PC-3 (cell line): ENCODE results near the gene CYP17A1. TPM values are rescaled to one million over a fixed set of nuclear protein-coding genes. Genes with fewer than 3 reads are reported as not detected.

ENCODE experiments used
- ATAC-seq: fragments of 200-7000 bp; cut with Tn5 transposase; 2 replicates; pipeline ENCODE4 v1.9.1; 2020; ENCODE audit warnings: mild to moderate bottlenecking, moderate library complexity
- BruUV-seq: library from RNA; stranded (reverse); fragments of 400-500 nt; replicated peaks from 2 replicates; lab custom pipeline; 2021; lab: Mats Ljungman, UMichigan
- CTCF ChIA-PET: fragments of 300-600 bp; sonication (Branson Sonifier 250); formaldehyde crosslinking; loops from one replicate; lab custom pipeline; 2022; ENCODE audit warnings: antibody characterized with exemption; lab: Charles Lee
- POLR2A ChIA-PET: fragments of 300-600 bp; sonication (Branson Sonifier 250); formaldehyde crosslinking; loops from one replicate; lab custom pipeline; 2022; ENCODE audit warnings: antibody characterized with exemption; ENCODE audit not compliant: unreplicated experiment; lab: Charles Lee
- DNase-seq: peaks from one replicate; pipeline ENCODE4 v3.0.0-alpha.2; 2015
- H2AFZ ChIP-seq: fragments of 300-600 bp; sonication (generic); 2 replicates; pipeline ENCODE4 v1.6.0; 2016; ENCODE audit warnings: antibody characterized with exemption, low read length
- H3F3A ChIP-seq: fragments of 300-600 bp; sonication (generic); one replicate; pipeline ENCODE4 v1.6.0; 2017; ENCODE audit warnings: antibody characterized with exemption, low read length, control low read depth, mild to moderate bottlenecking; ENCODE audit not compliant: unreplicated experiment
- H3K27ac ChIP-seq: fragments of 300-600 bp; sonication (generic); 2 replicates; pipeline ENCODE4 v1.5.1; 2016; ENCODE audit warnings: mild to moderate bottlenecking, low read length
- H3K27me3 ChIP-seq: fragments of 300-600 bp; sonication (generic); 2 replicates; pipeline ENCODE4 v1.6.1; 2016; ENCODE audit warnings: low read length, mixed read lengths
- H3K36me3 ChIP-seq: fragments of 300-600 bp; sonication (generic); 2 replicates; pipeline ENCODE4 v1.6.1; 2016; ENCODE audit warnings: low read depth, mixed run types, low read length, mixed read lengths
- H3K4me1 ChIP-seq: fragments of 300-600 bp; sonication (generic); 2 replicates; pipeline ENCODE4 v1.5.1; 2016; ENCODE audit warnings: low read length; ENCODE audit not compliant: insufficient read depth
- H3K4me2 ChIP-seq: fragments of 300-600 bp; sonication (generic); 2 replicates; pipeline ENCODE4 v1.6.0; 2016; ENCODE audit warnings: low read length
- H3K4me3 ChIP-seq: fragments of 300-600 bp; sonication (generic); 2 replicates; pipeline ENCODE4 v1.5.1; 2016; ENCODE audit warnings: mild to moderate bottlenecking, low read length, mixed read lengths
- H3K79me2 ChIP-seq: fragments of 300-600 bp; sonication (generic); 2 replicates; pipeline ENCODE4 v1.6.1; 2017; ENCODE audit warnings: low read length, mixed read lengths
- H3K9ac ChIP-seq: fragments of 300-600 bp; sonication (generic); 2 replicates; pipeline ENCODE4 v1.6.0; 2016; ENCODE audit warnings: mild to moderate bottlenecking, low read length
- H3K9me2 ChIP-seq: fragments of 300-600 bp; sonication (generic); replicated peaks from 2 replicates; pipeline ENCODE4 v1.6.1; 2016; ENCODE audit warnings: mixed run types, low read length, mixed read lengths
- H3K9me3 ChIP-seq: fragments of 300-600 bp; sonication (generic); 2 replicates; pipeline ENCODE4 v1.6.1; 2016; ENCODE audit warnings: low read length, mixed read lengths
- H4K20me1 ChIP-seq: fragments of 300-600 bp; sonication (generic); 2 replicates; pipeline ENCODE4 v1.6.1; 2016; ENCODE audit warnings: low read length, mixed read lengths
- EZH2 ChIP-seq: fragments of 300-600 bp; sonication (generic); IDR thresholded peaks from one replicate; pipeline ENCODE4 v1.6.1; 2017; ENCODE audit warnings: antibody characterized with exemption, mild to moderate bottlenecking, low read length; ENCODE audit not compliant: unreplicated experiment
- EZH2phosphoT487 ChIP-seq: fragments of 300-600 bp; sonication (generic); IDR thresholded peaks from 2 replicates; pipeline ENCODE4 v1.6.1; 2018; ENCODE audit warnings: mild to moderate bottlenecking, antibody characterized with exemption, low read length, borderline replicate concordance
- intact Hi-C: fragments of 100-400 bp; cut with micrococcal nuclease; formaldehyde crosslinking; loops from 2 replicates; pipeline ENCODE4 v1.9.0; 2023
- total RNA-seq: library from RNA; depleted of rRNA; stranded (reverse); fragments of >200 nt; gene quantifications from 2 replicates; pipeline ENCODE4 v1.2.3, GENCODE V29; 2014
- TF ChIP-seq, protein P1 (sequence below): fragments of 300-600 bp; sonication (generic); conservative IDR thresholded peaks from 2 replicates; pipeline ENCODE4 v1.5.1; 2017; ENCODE audit warnings: antibody characterized with exemption, low read depth, mild to moderate bottlenecking, low read length

The CYP17A1 gene
- total RNA-seq, 1 experiment from 2014 or later = not detected

DNA sequence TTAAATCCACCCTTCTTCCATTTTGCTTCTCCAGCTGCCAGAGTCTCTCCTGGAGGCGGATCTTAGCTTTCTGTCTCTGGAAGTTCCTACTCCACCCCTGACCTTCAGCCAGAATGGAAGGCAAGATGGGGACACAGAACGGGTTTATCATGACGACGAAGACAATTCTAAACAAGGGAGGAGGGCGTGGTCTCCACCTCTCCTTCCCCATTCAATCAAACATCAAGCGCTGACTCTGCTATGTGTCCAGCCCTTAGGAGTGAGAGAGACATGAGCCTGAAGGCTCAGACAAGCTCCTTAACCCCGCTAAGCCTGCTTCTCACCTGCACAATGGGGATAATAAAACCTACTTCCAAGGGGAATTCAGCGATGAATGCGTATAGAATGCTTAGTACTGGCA, 3.1 kb downstream of the CYP17A1 start:
- Histone ChIP-seq H3F3A (no peaks in the 10 kb centered on the region), H2AFZ (peak overlapping the region; percentile 77), H3K4me1 (peaks cover 5% of the 10 kb centered on the region; the same call in 1 of the 2 replicates), H3K9me2 (no peaks in the 10 kb centered on the region), H4K20me1 (no peaks in the 10 kb centered on the region), H3K9ac (no peak overlapping the region), H3K9me3 (no peaks in the 10 kb centered on the region), H3K79me2 (no peaks in the 10 kb centered on the region), H3K4me3 (peak overlapping the region; percentile 52; the same call in 1 of the 2 replicates), H3K27me3 (no peaks in the 10 kb centered on the region), H3K27ac (no peak overlapping the region), H3K36me3 (no peaks in the 10 kb centered on the region), H3K4me2 (peak overlapping the region; percentile 76)
- CTCF ChIA-PET = interaction anchor here (2.2 kb wide), 1 partner anchor 67 kb away, joined by 10 read pairs; no protein-coding TSS in a partner anchor
- DNase-seq (peak; percentile 38), ATAC-seq (peak; percentile 73)
- POLR2A ChIA-PET = no interaction called here
- TF ChIP-seq EZH2phosphoT487 (no peak), EZH2 (no peak)
- TF ChIP-seq, protein P1, sequence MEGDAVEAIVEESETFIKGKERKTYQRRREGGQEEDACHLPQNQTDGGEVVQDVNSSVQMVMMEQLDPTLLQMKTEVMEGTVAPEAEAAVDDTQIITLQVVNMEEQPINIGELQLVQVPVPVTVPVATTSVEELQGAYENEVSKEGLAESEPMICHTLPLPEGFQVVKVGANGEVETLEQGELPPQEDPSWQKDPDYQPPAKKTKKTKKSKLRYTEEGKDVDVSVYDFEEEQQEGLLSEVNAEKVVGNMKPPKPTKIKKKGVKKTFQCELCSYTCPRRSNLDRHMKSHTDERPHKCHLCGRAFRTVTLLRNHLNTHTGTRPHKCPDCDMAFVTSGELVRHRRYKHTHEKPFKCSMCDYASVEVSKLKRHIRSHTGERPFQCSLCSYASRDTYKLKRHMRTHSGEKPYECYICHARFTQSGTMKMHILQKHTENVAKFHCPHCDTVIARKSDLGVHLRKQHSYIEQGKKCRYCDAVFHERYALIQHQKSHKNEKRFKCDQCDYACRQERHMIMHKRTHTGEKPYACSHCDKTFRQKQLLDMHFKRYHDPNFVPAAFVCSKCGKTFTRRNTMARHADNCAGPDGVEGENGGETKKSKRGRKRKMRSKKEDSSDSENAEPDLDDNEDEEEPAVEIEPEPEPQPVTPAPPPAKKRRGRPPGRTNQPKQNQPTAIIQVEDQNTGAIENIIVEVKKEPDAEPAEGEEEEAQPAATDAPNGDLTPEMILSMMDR = no peak
- BruUV-seq = no TSS peak
- intact Hi-C loops = loop anchor here (2.0 kb wide), 2 partner anchors 105 to 235 kb away; no protein-coding TSS in a partner anchor

- Histone ChIP-seq H3K4me2 (no peak overlapping the region), H3K9me2 (no peaks in the 10 kb centered on the region), H3K9me3 (no peaks in the 10 kb centered on the region), H2AFZ (no peak overlapping the region), H3K9ac (no peak overlapping the region), H3K27me3 (no peaks in the 10 kb centered on the region), H3K4me3 (no peak overlapping the region), H3K36me3 (no peaks in the 10 kb centered on the region), H3F3A (no peaks in the 10 kb centered on the region), H3K27ac (no peak overlapping the region), H3K4me1 (peaks cover 5% of the 10 kb centered on the region; the same call in 1 of the 2 replicates), H3K79me2 (no peaks in the 10 kb centered on the region), H4K20me1 (no peaks in the 10 kb centered on the region)
- ATAC-seq (no peak), DNase-seq (no peak)
- intact Hi-C loops = no loop called here
- TF ChIP-seq, protein P1 = no peak
- TF ChIP-seq EZH2 (no peak), EZH2phosphoT487 (no peak)
- ChIA-PET POLR2A (no interaction called here), CTCF (no interaction called here)
- no TSS peak for BruUV-seq
These were observed 4.2 kb downstream of the CYP17A1 start for GRCh38 chr10:102832987-102833386.

DNA sequence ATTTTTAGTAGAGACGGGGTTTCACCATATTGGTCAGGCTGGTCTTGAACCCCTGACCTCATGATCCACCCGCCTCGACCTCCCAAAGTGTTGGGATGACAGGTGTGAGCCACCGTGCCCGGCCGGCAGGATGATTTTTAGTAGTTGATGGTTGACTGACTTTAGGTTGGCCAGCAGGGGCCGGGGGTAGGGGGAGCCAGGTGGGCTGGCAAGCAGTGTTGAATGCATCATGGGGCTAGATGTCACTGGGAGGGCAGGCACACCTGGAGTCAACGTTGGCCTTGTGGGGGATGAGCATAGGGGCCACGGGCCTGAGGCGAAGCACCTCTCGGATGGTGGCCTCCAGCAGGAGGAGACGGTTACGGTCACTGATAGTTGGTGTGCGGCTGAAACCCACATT, 5.0 kb downstream of the CYP17A1 start:
- no peaks in the 10 kb centered on the region for H3K27me3 ChIP-seq
- no peaks in the 10 kb centered on the region for H3K36me3 ChIP-seq
- BruUV-seq = no TSS peak
- H3K4me3 ChIP-seq = no peak overlapping the region
- H3K9me2 ChIP-seq = no peaks in the 10 kb centered on the region
- ChIA-PET CTCF (no interaction called here), POLR2A (no interaction called here)
- no peaks in the 10 kb centered on the region for H3K79me2 ChIP-seq
- intact Hi-C loops = no loop called here
- H3F3A ChIP-seq = no peaks in the 10 kb centered on the region
- H3K27ac ChIP-seq = no peak overlapping the region
- no peak overlapping the region for H3K4me2 ChIP-seq
- no peak overlapping the region for H3K9ac ChIP-seq
- H3K9me3 ChIP-seq = no peaks in the 10 kb centered on the region
- peaks cover 5% of the 10 kb centered on the region; the same call in 1 of the 2 replicates for H3K4me1 ChIP-seq
- H2AFZ ChIP-seq = no peak overlapping the region
- ATAC-seq = no peak
- no peak for DNase-seq
- H4K20me1 ChIP-seq = no peaks in the 10 kb centered on the region
- TF ChIP-seq EZH2phosphoT487 (no peak), EZH2 (no peak)
- TF ChIP-seq, protein P1 = no peak
